ENCODE data around the gene RNU6-9. TPM values are rescaled to one million over a fixed set of nuclear protein-coding genes. Genes with fewer than 3 reads are reported as not detected.
A peak's percentile ranks its signal among the peaks of the same experiment; 100 is the strongest.

The RNU6-9 gene
- total RNA-seq, 1 donor from 2014 or later = not detected

DNA sequence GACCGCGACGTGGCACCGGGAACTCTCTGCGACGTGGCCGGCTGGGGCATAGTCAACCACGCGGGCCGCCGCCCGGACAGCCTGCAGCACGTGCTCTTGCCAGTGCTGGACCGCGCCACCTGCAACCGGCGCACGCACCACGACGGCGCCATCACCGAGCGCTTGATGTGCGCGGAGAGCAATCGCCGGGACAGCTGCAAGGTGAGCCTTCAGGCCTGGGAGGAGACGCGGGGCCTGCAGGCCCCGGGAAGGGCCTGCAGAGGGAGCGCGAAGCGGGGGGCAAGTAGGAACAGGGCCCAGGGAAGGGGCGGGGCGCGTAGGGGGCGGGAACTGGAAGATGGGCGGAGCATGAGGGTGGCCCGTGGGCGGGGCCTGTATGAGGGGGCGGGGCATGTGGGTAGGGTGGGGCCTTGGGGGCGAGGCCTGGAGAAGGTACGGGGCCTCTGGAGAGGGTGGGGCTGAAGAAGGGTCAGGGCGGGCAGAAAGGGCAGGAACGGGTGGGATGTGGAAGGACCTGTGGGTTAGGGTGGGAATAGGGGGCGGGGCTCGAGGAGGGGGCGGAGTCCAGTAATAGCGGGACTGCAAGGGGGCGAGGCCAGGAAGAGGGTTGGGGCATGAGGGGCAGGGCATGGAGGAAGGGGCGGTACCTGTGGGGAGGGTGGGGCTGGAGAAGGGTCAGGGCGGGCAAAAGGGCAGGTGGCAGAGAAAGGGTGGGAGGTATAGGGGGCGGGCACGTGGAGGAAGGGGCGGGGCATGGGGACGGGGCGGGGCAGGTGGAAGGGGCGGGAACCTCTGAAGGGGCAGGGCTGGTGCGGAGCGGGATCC, 31.3 kb upstream of the RNU6-9 start:
- DNase-seq (ENCODE audit: low spot score) = no peak

GRCh38 chr19:862581-863314, 30.5 kb upstream of the RNU6-9 start:
- no peak for DNase-seq (ENCODE audit: low spot score)

DNA sequence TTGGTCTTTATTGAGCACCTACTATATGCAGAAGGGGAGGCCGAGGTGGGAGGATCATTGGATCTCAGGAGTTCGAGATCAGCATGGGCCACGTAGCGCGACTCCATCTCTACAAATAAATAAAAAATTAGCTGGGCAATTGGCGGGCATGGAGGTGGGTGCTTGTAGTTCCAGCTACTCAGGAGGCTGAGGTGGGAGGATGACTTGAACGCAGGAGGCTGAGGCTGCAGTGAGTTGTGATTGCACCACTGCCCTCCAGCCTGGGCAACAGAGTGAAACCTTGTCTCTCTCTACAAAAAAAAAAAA, 30.0 kb upstream of the RNU6-9 start:
- DNase-seq (ENCODE audit: low spot score) = no peak

DNA sequence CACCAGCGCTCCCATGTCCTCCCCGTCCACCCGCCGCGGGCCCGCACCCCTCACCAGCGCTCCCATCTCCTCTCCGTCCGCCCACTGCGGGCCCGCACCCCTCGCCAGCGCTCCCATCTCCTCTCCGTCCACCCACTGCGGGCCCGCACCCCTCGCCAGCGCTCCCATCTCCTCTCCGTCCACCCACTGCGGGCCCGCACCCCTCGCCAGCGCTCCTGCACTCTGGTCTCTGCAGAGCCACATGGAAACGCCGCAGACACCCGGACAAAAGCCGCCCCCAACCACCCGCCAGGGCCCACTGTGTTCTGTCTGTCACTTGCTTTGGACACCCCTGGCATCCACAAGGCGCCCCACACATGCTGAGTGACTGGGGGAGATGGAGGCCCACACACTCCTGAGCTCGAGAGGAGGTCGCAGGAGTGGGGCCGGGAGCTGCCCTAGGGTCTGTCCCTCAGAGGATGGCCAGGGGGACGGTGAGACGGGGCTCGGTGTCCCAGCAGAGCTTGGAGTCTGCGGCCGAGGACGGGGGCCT, 26.4 kb upstream of the RNU6-9 start:
- DNase-seq (ENCODE audit: low spot score) = no peak

- DNase-seq (ENCODE audit: low spot score) = no peak
Observed at GRCh38 chr19:867301-867793, 25.9 kb upstream of the RNU6-9 start.

DNA sequence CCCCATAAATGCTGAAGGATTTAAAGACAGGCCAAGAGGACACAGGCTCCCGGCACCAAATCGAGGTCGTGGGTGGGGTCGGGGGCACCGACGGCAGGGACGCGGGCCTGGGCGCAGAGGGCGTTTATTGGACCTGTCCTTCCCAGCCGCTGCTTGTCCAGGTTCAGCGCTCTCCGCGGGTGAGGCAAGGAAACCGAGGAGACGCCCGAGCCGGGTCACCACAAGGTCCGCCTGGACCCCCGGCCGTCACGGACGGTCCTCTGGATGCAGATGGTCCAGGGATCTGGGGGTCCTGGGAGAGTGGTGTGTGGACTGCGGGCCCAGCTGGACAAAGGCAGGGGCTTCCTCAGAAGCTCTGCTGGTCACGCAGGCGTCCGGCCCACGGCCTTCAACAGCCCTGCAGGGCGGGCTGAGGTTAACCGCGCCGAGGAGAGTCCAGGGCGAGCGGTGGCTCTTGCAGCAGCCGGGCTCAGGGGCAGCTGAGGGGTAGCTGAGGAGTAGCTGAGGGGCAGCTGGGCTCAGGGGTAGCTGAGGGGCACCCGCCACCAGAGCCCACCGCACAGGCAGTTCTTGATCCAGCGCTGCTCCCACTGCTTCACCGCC, 25.3 kb upstream of the RNU6-9 start:
- no peak for DNase-seq (ENCODE audit: low spot score)

- DNase-seq (ENCODE audit: low spot score) = no peak
Observed at GRCh38 chr19:868458-869244, 24.6 kb upstream of the RNU6-9 start.

DNA sequence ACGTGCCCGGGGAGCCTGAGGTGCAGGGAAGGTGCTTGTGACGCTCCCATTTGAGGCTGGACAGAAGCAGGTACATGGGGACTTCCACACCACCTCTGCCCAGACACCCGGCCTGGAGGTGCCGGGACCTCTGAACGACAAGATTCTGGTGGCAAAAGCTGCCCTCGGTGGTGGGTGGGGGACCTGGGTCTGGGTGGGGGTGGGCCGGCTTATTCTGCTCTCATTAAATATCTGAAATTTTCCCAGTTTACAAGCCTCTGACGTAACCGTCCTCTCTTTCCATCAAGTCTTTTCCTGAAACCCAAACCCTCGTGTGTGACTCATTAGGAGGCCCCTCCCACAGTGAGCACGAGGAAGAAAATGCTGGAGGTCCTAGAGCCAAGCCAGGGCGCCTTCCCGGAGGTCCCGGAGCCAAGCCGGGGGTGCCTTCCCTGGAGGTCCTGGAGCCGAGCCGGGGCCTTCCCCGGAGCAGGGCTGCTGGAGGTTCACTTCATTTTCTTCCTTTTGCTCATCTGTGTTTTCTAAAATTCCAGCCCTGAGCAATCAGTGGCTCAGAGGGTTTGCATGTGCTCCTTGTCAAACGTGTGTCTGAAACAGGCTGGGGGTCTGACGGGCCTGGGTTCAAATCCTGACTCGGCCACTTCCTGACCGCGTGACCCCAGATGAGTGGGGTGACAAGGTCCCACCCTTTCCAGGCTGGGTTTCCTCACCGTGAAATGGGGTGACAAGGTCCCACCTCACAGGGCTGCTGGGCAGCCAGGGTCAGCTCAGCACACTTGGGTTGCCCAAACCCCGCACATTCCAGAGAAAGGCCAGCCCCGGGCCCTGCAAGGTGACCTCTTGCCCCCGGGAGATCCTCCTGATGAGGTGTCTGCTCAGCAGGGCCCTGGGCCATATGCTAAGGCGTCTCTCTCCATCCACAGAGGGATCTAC, 23.8 kb upstream of the RNU6-9 start:
- DNase-seq (ENCODE audit: low spot score) = peak; percentile 72

- DNase-seq (ENCODE audit: low spot score) = no peak
Observed at GRCh38 chr19:870314-870713, 23.0 kb upstream of the RNU6-9 start.

- DNase-seq (ENCODE audit: low spot score) = no peak
Observed at GRCh38 chr19:870963-871401, 22.3 kb upstream of the RNU6-9 start.

GRCh38 chr19:871446-872265, 21.6 kb upstream of the RNU6-9 start:
- no peak for DNase-seq (ENCODE audit: low spot score)

- DNase-seq (ENCODE audit: low spot score) = peak; percentile 53
Observed at GRCh38 chr19:872266-872951, 20.9 kb upstream of the RNU6-9 start.

GRCh38 chr19:873084-873483, 20.2 kb upstream of the RNU6-9 start:
- no peak for DNase-seq (ENCODE audit: low spot score)

DNA sequence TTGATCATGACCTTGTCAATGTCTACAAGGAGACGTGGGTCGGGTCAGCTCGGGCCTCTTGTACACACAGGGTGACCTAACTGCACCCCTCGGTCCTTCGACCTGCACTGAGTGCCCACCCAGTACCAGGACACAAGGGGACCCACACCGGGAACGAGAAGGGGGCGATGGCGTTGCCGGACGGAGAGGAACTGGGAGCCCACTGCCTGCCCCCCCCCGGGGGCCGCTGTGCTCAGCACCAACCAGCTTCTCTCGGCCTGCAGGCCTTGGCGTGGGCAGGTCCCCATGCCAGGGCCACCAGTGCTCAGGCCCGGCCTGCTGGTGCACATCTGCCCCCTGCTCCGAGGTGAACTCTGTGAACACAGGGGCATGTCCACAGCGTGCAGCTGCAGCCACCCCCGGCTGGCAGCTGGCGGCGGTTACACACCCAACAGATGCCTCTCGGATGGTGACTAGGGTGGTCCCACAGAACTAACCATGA, 19.7 kb upstream of the RNU6-9 start:
- no peak for DNase-seq (ENCODE audit: low spot score)

DNA sequence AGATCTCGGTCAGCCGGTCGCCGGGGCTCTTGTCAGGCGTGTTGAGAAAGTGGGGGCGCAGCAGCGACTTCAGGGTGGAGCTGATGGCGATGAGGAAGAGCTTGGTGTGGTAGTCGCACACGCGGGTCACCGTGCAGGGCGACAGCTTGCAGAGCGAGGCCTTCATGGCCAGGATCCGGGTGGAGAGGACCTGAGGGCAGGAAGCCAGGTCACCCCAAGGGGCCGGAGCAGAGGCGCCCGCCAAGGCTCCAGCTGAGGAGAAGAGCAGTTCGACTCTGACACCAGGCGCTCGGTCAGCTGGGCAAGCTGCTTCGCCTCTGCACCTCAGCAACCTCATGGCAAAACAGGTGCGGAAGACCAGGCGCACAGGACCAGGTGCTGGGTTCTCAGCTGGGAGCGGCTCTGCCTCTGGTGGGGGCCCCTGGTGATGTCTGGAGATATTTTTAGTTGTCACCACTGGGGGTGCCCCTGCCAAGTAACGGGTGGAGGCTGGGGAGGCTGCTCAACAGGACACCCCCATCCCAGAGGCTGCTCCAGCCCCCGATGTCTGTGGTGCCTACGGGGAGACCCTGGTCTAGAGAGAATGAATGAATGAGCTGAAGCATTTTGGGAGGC, 17.9 kb upstream of the RNU6-9 start:
- no peak for DNase-seq (ENCODE audit: low spot score)

DNA sequence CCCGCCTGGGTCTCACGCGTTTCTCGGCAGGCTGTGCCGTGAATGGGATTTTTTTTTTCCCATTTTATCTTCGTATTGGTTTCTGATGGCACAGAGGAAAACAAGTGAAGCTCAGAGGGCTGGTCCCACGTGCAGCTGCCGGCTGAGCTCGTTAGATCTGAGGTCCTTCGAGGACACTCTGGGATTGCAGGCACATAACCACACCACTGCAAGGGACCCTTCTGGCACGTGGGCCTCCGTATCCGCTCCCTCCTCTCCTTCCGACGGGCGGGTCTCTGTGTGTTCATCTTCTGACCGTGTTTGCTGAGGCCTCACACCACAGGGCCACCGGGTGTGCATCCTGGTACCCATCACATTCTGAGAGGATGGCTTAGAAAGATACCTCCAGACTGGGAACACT, 17.2 kb upstream of the RNU6-9 start:
- DNase-seq (ENCODE audit: low spot score) = no peak

DNA sequence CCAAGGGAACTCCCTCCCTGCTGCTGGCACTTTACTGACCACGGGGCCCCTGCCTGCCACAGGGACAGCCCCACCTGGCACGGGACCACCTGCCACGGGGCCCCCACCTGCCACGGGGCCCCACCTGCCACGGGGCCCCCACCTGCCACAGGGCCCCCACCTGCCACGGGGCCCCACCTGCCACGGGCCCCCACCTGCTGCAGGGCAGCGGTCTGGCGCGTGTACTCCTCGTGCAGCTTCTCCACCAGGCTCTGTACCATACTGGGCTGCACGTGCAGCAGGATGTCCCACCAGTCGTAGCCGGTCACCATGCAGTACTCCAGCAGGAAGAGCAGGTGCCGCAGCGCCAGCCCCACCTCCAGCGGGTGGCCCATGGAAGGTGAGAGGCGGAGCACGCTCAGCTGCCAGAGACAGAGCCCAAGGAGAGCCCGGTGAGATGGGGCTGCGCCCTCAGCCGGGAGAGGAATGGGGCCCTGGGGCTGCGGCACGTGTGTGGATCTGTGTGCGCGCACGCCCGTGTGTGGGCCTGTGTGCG, 16.4 kb upstream of the RNU6-9 start:
- DNase-seq (ENCODE audit: low spot score) = no peak

Data from umbilical cord (tissue), 2 donors.